ENCODE results near the gene PALLD.

PALLD gene

DNA sequence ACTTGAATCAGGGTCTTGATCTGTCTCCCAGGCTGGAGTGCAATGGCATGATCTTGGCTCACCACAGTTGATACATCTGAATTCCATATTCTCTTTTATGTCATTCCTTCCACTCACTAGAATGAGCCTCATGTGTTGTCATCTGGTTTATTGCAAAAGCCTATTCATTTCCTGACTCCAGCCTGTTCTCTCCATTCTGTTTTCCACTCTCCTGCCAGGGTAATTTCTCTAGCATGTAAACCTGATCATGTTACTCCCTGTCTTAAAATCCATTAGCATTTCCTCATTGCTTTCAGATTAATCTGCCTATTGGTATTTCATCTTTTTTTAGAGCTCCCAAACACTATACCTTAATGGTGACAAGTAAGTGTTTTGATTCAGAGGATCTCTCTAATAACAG is 12.2 kb upstream of the PALLD start:
- no peak for DNase-seq
- Mint-ChIP-seq H3K9me3 (no peaks in the 10 kb centered on the region), H3K4me1 (ENCODE audit: low read depth) (peaks cover 59% of the 10 kb centered on the region), H3K4me3 (no peak overlapping the region), H3K36me3 (ENCODE audit: low read depth) (peaks cover 6% of the 10 kb centered on the region), H3K27ac (no peak overlapping the region), H3K27me3 (no peaks in the 10 kb centered on the region)

DNA sequence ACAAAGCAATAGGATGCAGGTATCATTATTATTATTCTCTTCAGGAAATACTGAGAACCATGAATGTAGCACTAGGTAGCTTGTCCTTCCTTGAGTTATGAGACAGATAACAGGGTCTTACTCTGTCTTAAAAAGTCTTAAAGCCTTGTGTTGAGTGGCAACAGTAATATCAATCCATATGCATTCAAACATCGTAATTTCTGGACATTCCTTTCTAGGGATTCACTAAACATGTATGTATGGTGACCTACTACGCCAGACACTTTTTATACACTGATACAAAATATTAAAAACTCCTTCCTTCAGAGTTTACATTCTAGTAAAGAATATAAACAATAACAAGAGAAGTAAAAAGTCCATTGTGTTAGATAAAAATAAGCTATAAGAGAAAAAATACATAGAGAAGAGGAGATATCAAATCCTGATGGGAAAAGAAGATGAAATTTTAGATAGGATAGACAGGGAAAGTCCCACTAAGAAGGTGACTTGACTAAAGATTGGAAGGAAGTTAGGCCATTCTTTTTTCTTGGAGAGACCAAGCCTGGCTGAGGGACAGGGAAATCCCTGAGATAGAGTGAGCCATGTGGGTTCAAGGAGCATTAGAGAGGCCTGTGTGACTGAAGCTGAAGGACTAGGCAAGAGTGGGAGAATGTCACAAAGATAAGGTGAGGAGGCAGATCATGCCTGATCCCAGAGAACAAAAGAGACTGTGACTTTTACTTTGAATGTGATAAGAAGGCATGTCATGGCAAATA is 11.5 kb upstream of the PALLD start:
- Mint-ChIP-seq H3K27me3 (no peaks in the 10 kb centered on the region), H3K27ac (no peak overlapping the region), H3K4me3 (no peak overlapping the region), H3K36me3 (ENCODE audit: low read depth) (peaks cover 2% of the 10 kb centered on the region), H3K9me3 (no peaks in the 10 kb centered on the region), H3K4me1 (ENCODE audit: low read depth) (peaks cover 54% of the 10 kb centered on the region)
- no peak for DNase-seq

- DNase-seq, result no peak
- Mint-ChIP-seq H3K27ac (peak overlapping the region; percentile 39), H3K9me3 (no peaks in the 10 kb centered on the region), H3K27me3 (no peaks in the 10 kb centered on the region), H3K36me3 (ENCODE audit: low read depth) (no peaks in the 10 kb centered on the region), H3K4me1 (ENCODE audit: low read depth) (peaks cover 38% of the 10 kb centered on the region), H3K4me3 (no peak overlapping the region)
Measured at GRCh38 chr4:168486912-168487281, 10.0 kb upstream of the PALLD start.

DNA sequence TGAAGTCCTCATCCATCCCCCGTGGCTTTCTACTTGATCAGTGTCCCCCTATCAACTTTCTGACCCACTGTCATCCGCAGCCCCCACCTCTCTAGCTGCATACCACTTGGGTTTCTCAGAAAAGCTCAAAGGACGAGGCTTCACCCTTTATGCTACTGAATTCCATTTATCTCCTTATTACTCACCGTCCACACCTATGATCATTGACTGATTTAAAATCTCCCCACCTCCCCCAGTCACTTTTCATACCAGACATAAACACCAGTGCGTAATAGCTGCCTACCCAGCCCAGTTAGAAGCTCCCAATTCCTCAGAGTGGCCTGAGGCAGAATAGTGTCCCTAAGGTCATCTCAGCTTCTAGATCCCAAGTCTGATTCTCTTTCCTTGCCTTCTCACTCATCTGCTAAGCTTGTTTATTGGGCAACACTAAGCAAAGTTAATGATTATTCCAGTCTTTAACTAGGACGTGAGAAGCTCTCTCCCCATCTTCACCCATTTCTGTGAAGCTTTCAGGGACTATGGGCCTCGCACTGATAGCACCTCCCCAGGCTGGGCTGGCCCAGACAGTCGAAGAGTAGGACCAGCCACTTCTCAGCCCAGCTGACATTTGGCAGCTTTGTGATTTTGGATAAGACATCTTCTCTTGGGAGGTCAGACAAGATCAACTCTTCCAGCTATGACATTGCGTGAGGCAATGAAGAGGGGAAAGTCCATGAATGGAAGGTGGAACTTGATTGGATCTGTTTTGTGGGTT is 9.4 kb upstream of the PALLD start:
- Mint-ChIP-seq H3K27ac (peak overlapping the region; percentile 39), H3K36me3 (ENCODE audit: low read depth) (no peaks in the 10 kb centered on the region), H3K9me3 (no peaks in the 10 kb centered on the region), H3K27me3 (peaks cover 3% of the 10 kb centered on the region), H3K4me1 (ENCODE audit: low read depth) (peaks cover 33% of the 10 kb centered on the region), H3K4me3 (no peak overlapping the region)
- no peak for DNase-seq

DNA sequence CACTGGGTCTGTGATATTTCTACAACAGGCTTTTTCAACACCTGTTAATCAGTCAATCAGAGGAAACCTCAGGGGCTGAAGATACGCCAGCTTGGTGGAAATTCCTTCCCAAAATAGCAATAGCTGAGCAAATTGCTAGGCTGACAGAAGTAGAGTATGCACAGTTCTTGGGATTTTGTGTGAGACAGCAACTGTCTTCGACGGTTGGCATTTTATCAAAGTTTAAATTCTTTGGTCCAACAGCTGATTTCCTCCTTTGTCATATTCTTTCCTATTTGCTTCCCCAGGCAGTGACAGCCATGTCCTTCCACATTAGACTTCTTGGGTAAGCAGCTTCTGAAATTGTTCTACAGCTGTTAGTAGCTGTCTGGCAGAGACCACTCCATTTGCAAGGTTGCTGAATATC is 8.0 kb upstream of the PALLD start:
- Mint-ChIP-seq H3K9me3 (no peaks in the 10 kb centered on the region), H3K27me3 (peaks cover 11% of the 10 kb centered on the region), H3K4me3 (no peak overlapping the region), H3K36me3 (ENCODE audit: low read depth) (no peaks in the 10 kb centered on the region), H3K27ac (no peak overlapping the region), H3K4me1 (ENCODE audit: low read depth) (peaks cover 20% of the 10 kb centered on the region)
- DNase-seq, result no peak

- Mint-ChIP-seq H3K27me3 (peaks cover 11% of the 10 kb centered on the region), H3K4me3 (no peak overlapping the region), H3K27ac (no peak overlapping the region), H3K4me1 (ENCODE audit: low read depth) (peaks cover 15% of the 10 kb centered on the region), H3K9me3 (no peaks in the 10 kb centered on the region), H3K36me3 (ENCODE audit: low read depth) (no peaks in the 10 kb centered on the region)
- DNase-seq, result no peak
Measured at GRCh38 chr4:168489616-168490015, 7.2 kb upstream of the PALLD start.

- Mint-ChIP-seq H3K9me3 (no peaks in the 10 kb centered on the region), H3K27me3 (peaks cover 11% of the 10 kb centered on the region), H3K4me1 (ENCODE audit: low read depth) (peaks cover 13% of the 10 kb centered on the region), H3K27ac (no peak overlapping the region), H3K36me3 (ENCODE audit: low read depth) (no peaks in the 10 kb centered on the region), H3K4me3 (no peak overlapping the region)
- no peak for DNase-seq
Measured at GRCh38 chr4:168490711-168491110, 6.1 kb upstream of the PALLD start.

- Mint-ChIP-seq H3K4me1 (ENCODE audit: low read depth) (peaks cover 13% of the 10 kb centered on the region), H3K36me3 (ENCODE audit: low read depth) (no peaks in the 10 kb centered on the region), H3K27me3 (peaks cover 11% of the 10 kb centered on the region)
Measured at GRCh38 chr4:168491563-168491962, 5.3 kb upstream of the PALLD start.

DNA sequence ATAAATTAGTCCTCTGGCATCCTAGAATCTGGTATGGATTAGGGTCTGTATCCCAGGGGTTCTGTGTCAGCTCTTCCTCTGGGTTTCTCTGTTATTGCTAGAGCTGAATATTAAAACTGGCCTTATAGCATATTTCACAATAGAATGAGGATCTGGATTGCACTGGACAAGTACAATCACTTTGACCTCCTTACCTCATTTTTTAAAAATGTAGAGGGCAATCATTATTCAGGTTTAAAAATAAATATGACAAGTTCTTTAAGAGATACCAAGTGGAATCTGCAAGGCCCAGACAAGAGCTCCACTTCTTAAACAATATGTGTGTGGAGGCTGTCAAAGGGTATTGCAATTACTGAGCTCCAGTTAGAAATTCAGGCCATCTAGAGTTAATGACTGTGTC is 1.4 kb downstream of the PALLD start:
- Mint-ChIP-seq H3K27ac (no peak overlapping the region), H3K27me3 (peaks cover 10% of the 10 kb centered on the region), H3K4me3 (no peak overlapping the region), H3K9me3 (no peaks in the 10 kb centered on the region), H3K4me1 (ENCODE audit: low read depth) (no peaks in the 10 kb centered on the region), H3K36me3 (ENCODE audit: low read depth) (no peaks in the 10 kb centered on the region)
- DNase-seq, result no peak

More at GRCh38 chr4:168491563-168491962, 5.3 kb upstream of the PALLD start:
- Mint-ChIP-seq H3K9me3 (no peaks in the 10 kb centered on the region), H3K27ac (no peak overlapping the region), H3K4me3 (no peak overlapping the region)
- no peak for DNase-seq

GRCh38 chr4:168499241-168499640 is 2.4 kb downstream of the PALLD start:
- no peak for DNase-seq
- Mint-ChIP-seq H3K27ac (no peak overlapping the region), H3K4me1 (ENCODE audit: low read depth) (peaks cover 7% of the 10 kb centered on the region), H3K27me3 (peaks cover 9% of the 10 kb centered on the region), H3K9me3 (no peaks in the 10 kb centered on the region), H3K4me3 (no peak overlapping the region), H3K36me3 (ENCODE audit: low read depth) (no peaks in the 10 kb centered on the region)

GRCh38 chr4:168501407-168501806 is 4.6 kb downstream of the PALLD start:
- Mint-ChIP-seq H3K27me3 (peaks cover 9% of the 10 kb centered on the region), H3K36me3 (ENCODE audit: low read depth) (no peaks in the 10 kb centered on the region), H3K4me3 (no peak overlapping the region), H3K9me3 (no peaks in the 10 kb centered on the region), H3K27ac (no peak overlapping the region), H3K4me1 (ENCODE audit: low read depth) (peaks cover 7% of the 10 kb centered on the region)
- DNase-seq, result no peak

GRCh38 chr4:168502861-168503260 is 6.0 kb downstream of the PALLD start:
- H3K27me3 Mint-ChIP-seq, result peaks cover 6% of the 10 kb centered on the region
- no peaks in the 10 kb centered on the region for H3K9me3 Mint-ChIP-seq
- no peak overlapping the region for H3K27ac Mint-ChIP-seq
- H3K4me1 Mint-ChIP-seq (ENCODE audit: low read depth), result peaks cover 7% of the 10 kb centered on the region
- DNase-seq, result no peak
- no peak overlapping the region for H3K4me3 Mint-ChIP-seq
- no peaks in the 10 kb centered on the region for H3K36me3 Mint-ChIP-seq (ENCODE audit: low read depth)

GRCh38 chr4:168503652-168504362 is 7.0 kb downstream of the PALLD start:
- H3K27me3 Mint-ChIP-seq, result no peaks in the 10 kb centered on the region
- DNase-seq, result no peak
- H3K9me3 Mint-ChIP-seq, result no peaks in the 10 kb centered on the region
- H3K4me1 Mint-ChIP-seq (ENCODE audit: low read depth), result peaks cover 7% of the 10 kb centered on the region
- H3K36me3 Mint-ChIP-seq (ENCODE audit: low read depth), result no peaks in the 10 kb centered on the region
- H3K27ac Mint-ChIP-seq, result no peak overlapping the region
- H3K4me3 Mint-ChIP-seq, result no peak overlapping the region

DNA sequence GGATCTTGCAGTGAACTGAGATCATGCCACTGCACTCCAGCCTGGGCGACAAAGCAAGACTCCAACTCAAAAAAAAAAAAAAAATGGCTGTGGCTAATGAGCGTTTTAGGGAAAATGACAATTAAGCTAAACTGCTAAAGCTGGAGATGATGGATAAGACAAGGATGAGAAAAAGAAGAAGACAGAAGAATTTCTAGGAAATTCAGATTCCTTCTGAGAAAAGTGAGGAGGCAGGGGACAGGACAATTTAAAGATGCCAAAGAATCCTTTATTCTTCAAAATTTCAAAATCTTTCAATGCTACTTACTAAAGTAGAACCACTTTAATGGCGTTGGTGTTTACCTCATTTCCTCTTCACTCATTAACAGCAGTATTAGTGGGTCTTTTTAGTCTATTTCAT is 7.7 kb downstream of the PALLD start:
- H3K27me3 Mint-ChIP-seq, result no peaks in the 10 kb centered on the region
- no peaks in the 10 kb centered on the region for H3K36me3 Mint-ChIP-seq (ENCODE audit: low read depth)
- peaks cover 10% of the 10 kb centered on the region for H3K4me1 Mint-ChIP-seq (ENCODE audit: low read depth)
- H3K27ac Mint-ChIP-seq, result no peak overlapping the region
- H3K9me3 Mint-ChIP-seq, result no peaks in the 10 kb centered on the region
- no peak for DNase-seq
- no peak overlapping the region for H3K4me3 Mint-ChIP-seq

DNA sequence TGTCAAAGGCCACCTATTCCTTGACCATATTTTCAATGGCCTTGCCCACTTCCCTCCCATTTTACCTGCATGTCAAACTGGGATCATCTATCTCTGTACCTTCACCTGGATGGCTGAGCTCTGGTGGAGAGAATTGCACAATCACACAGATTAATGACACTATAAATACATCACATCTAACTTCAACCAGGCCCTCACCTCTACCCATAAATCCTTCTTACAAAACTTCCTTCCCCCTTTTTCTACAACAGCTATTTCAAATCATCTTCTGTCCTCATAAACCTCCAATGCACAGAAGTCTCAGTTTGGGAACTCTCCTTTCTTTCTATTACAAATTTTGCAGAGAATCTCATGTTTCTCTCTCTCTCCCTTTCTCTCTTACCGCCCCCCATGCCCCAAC is 9.2 kb downstream of the PALLD start:
- Mint-ChIP-seq H3K4me1 (ENCODE audit: low read depth) (peaks cover 22% of the 10 kb centered on the region), H3K27me3 (no peaks in the 10 kb centered on the region), H3K36me3 (ENCODE audit: low read depth) (no peaks in the 10 kb centered on the region), H3K27ac (no peak overlapping the region), H3K4me3 (no peak overlapping the region), H3K9me3 (no peaks in the 10 kb centered on the region)
- no peak for DNase-seq
